HepG2 (cell line): ENCODE data around the gene LOX. TPM values are rescaled to one million over a fixed set of nuclear protein-coding genes. Genes with fewer than 3 reads are reported as not detected.

ENCODE experiments used
- ATAC-seq: fragments of 200-7000 bp; cut with Tn5 transposase; 3 replicates; pipeline ENCODE4 v1.9.1; 2020; ENCODE audit warnings: mild to moderate bottlenecking, moderate library complexity
- BruUV-seq: library from RNA; stranded (reverse); fragments of 400-500 nt; replicated peaks from 2 replicates; lab custom pipeline; 2021; lab: Mats Ljungman, UMichigan
- CTCF ChIA-PET: fragments of 300-600 bp; formaldehyde crosslinking; extraction: SDS; loops from one replicate; lab custom pipeline; 2021; ENCODE audit warnings: low total read pairs, inconsistent platforms, low intra/inter-chr PET ratio; lab: Yijun Ruan, JAX
- POLR2A ChIA-PET: fragments of 350-600 bp; sonication (Branson Sonifier 250); formaldehyde crosslinking; loops from one replicate; lab custom pipeline; 2020; ENCODE audit warnings: antibody characterized with exemption, inconsistent platforms; lab: Yijun Ruan, JAX
- DNase-seq: peaks from one replicate; pipeline ENCODE4 v3.0.0-alpha.2; 2015; ENCODE audit warnings: low spot score
- FAIRE-seq: peaks from 3 replicates; lab custom pipeline; 2011; peaks lifted over from hg19 to GRCh38; lab: Jason Lieb, UNC
- H2AFZ ChIP-seq: one replicate; pipeline ENCODE4 v1.6.1; 2011; ENCODE audit warnings: low read length, inconsistent platforms
- H3K27ac ChIP-seq: fragments of 300-600 bp; 3 replicates; pipeline ENCODE4 v1.8.0; 2011; ENCODE audit warnings: mixed run types, mild to moderate bottlenecking, mixed read lengths, low read length, inconsistent platforms; ENCODE audit not compliant: insufficient read depth; ENCODE audit errors: extremely low read length
- H3K27me3 ChIP-seq, 2 experiments: fragments of 200-600 bp in 1 of 2; 2 replicates in 1 of 2; 3 replicates in 1 of 2; pipeline versions ENCODE4 v1.6.0 to v1.8.0; 2011; ENCODE audit warnings: low read length in 2 of 2, mild to moderate bottlenecking in 2 of 2, moderate library complexity in 2 of 2, inconsistent platforms in 1 of 2; ENCODE audit not compliant: insufficient read depth in 2 of 2, control insufficient read depth in 1 of 2
- H3K36me3 ChIP-seq, 2 experiments: fragments of 200-600 bp in 1 of 2; replicated peaks in 1 of 2; 2 replicates in 1 of 2; 3 replicates in 1 of 2; pipeline versions ENCODE4 v1.5.1 to v1.8.0; 2011; ENCODE audit warnings: low read length in 2 of 2, inconsistent platforms in 1 of 2; ENCODE audit not compliant: insufficient read depth in 2 of 2, control insufficient read depth in 1 of 2
- H3K4me1 ChIP-seq: 2 replicates; pipeline ENCODE4 v1.5.1; 2012; ENCODE audit warnings: low read length, inconsistent platforms; ENCODE audit not compliant: insufficient read depth
- H3K4me2 ChIP-seq: 2 replicates; pipeline ENCODE4 v1.6.0; 2011; ENCODE audit warnings: low read depth, low read length, inconsistent platforms
- H3K4me3 ChIP-seq, 3 experiments: fragments of 200-600 bp in 1 of 3; sonication (generic), shearing (Covaris generic) in 1 of 3; replicated peaks in 1 of 3; 2 replicates each; pipeline ENCODE4 v1.5.1; 2011 to 2016; ENCODE audit warnings: low read length in 3 of 3, inconsistent platforms in 2 of 3, low read depth in 2 of 3, mild to moderate bottlenecking in 2 of 3, control low read depth in 1 of 3, mixed read lengths in 1 of 3; ENCODE audit not compliant: insufficient read depth in 1 of 3
- H3K79me2 ChIP-seq: one replicate; pipeline ENCODE4 v1.6.1; 2011; ENCODE audit warnings: low read length, inconsistent platforms; ENCODE audit not compliant: insufficient read depth
- H3K9ac ChIP-seq: 2 replicates; pipeline ENCODE4 v1.6.0; 2011; ENCODE audit warnings: mild to moderate bottlenecking, low read depth, low read length, inconsistent platforms; ENCODE audit not compliant: insufficient read depth
- H3K9me3 ChIP-seq: 2 replicates; pipeline ENCODE4 v1.5.1; 2012; ENCODE audit warnings: mild to moderate bottlenecking, low read length
- H4K20me1 ChIP-seq: 2 replicates; pipeline ENCODE4 v1.6.0; 2011; ENCODE audit warnings: inconsistent platforms, mild to moderate bottlenecking, low read length, moderate library complexity; ENCODE audit not compliant: insufficient read depth
- CREB3 ChIP-seq: sonication (generic); formaldehyde crosslinking; IDR thresholded peaks from 2 replicates; pipeline ENCODE4 v1.5.0; 2020; ENCODE audit warnings: missing genetic modification reagents
- ZXDC ChIP-seq: sonication (generic); formaldehyde crosslinking; IDR thresholded peaks from 2 replicates; pipeline ENCODE4 v1.5.0; 2020; ENCODE audit warnings: mild to moderate bottlenecking, missing genetic modification reagents
- WGBS: methylation state at CpG from one replicate; pipeline ENCODE4 v1.1.6; 2017; ENCODE audit warnings: low lambda C conversion rate; 5-methylcytosine and 5-hydroxymethylcytosine counted together
- in situ Hi-C: cut with HindIII; loops from 2 replicates; pipeline ENCODE4 v1.10.0; 2017; ENCODE audit warnings: low pct_unique_long_range_greater_than_20kb; ENCODE audit not compliant: extremely low pct_ligation_motif_present
- intact Hi-C: fragments of 100-400 bp; cut with micrococcal nuclease; formaldehyde crosslinking; loops from one replicate; pipeline ENCODE4 v1.10.0; 2022; ENCODE audit not compliant: unreplicated experiment
- polyA plus RNA-seq, 8 experiments: library from polyadenylated mRNA; depleted of rRNA in 3 of 8; stranded (reverse) in 7 of 8; unstranded in 1 of 8; fragments of >200 nt; fragmentation: Illumina TruSeq in 4 of 8; extraction: Trizol in 4 of 8; gene quantifications; 2 replicates each; pipeline versions ENCODE4 v1.2.1 to v1.2.3, GENCODE V29; 2011 to 2016; ENCODE audit warnings: low read depth in 4 of 8, missing spikeins in 1 of 8, mixed read lengths in 1 of 8; ENCODE audit not compliant: insufficient read depth in 1 of 8
- total RNA-seq, 5 experiments: library from RNA; depleted of rRNA; stranded (reverse); fragments of >200 nt; fragmentation: Illumina TruSeq; extraction: Trizol; gene quantifications; 2 replicates each; pipeline ENCODE4 v1.2.3, GENCODE V29; 2016; ENCODE audit warnings: low read depth in 1 of 5

Gene LOX
- total and polyA plus RNA-seq, 2 of the 13 experiments (the other 11 are each of a cell fraction or from before 2014, with no cell fraction given), result 0.73 to 173 TPM

GRCh38 chr5:122121479-122122465 lies 43.7 kb upstream of the LOX start:
- TF ChIP-seq ZXDC (CRISPR knock-in tag) (no peak), CREB3 (CRISPR knock-in tag) (no peak)
- BruUV-seq, result no TSS peak
- Histone ChIP-seq H3K9ac (no peak overlapping the region), H4K20me1 (no peaks in the 10 kb centered on the region), H3K79me2 (no peaks in the 10 kb centered on the region), H3K4me3 (no peak overlapping the region), H3K27me3 (no peaks in the 10 kb centered on the region), H3K4me2 (no peak overlapping the region), H3K36me3 (no peaks in the 10 kb centered on the region), H3K9me3 (no peaks in the 10 kb centered on the region), H3K4me1 (no peaks in the 10 kb centered on the region), H2AFZ (no peak overlapping the region), H3K27ac (no peak overlapping the region)
- intact Hi-C loops (no loop called here), in situ Hi-C loops (no loop called here)
- FAIRE-seq (no peak), ATAC-seq (no peak), DNase-seq (no peak)
- ChIA-PET CTCF (no interaction called here), POLR2A (no interaction called here)
- WGBS, result 21% methylated on average over 11 of the region's 11 CpGs
